Measurements from ENCODE around the gene KIRREL3.

Gene KIRREL3

DNA sequence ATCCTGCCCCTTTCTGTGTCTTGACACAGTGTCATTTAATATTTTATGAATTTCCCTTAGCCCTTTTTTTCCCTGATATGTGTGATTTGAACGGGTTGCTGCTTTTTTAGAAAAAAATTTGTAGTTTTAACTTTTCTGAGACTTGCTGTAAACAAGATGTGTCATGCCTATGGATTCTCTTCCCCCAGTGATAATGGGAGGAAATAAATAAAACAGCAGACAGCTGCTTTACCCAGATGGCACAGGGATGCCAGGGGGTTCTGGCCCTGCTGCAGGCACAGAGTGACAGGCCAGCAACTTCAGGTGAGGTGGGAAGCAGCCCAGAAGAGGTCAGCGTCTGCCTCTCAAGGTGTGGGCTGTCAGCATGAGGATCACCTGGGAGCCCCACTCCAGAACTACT is 266.9 kb downstream of the KIRREL3 start:
- peak; percentile 21 for DNase-seq (ENCODE audit: low read depth)
- TF ChIP-seq CTCF (conservative IDR thresholded peaks at IDR 0.05; ENCODE audit: low read length) = no peak
- H3K4me3 ChIP-seq (ENCODE audit: low read length) = no peak overlapping the region

GRCh38 chr11:126732981-126733380 is 267.6 kb downstream of the KIRREL3 start:
- no peak overlapping the region for H3K4me3 ChIP-seq (ENCODE audit: low read length)
- no peak for DNase-seq (ENCODE audit: low read depth)
- TF ChIP-seq CTCF (conservative IDR thresholded peaks at IDR 0.05; ENCODE audit: low read length) = no peak

DNA sequence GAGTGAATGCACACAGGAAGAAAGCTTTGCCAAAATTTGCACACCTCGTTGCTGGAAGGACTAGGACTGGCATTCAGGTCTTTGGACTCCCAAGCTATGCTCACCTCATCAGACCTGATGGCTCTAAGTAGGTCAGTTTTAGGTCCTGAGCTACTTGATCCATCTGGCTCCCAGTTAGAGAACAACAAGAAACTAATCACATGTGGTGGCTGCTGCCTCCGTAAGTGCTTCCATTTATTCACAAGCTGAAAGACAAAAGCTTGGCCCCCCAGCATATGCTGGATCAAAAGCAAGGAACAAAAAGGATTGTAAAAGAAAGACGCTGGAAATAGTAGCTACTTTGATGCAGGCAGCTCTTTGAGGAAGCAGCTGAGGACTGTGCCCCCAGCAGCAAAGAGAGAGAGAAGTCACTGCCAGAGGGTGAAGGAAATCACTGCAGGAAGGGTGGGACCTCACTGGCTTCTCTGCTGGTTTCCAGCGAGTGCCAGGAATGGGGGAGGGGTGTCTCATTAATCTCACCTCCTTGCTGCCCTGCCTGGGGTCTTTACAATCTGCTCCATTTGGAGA is 268.9 kb downstream of the KIRREL3 start:
- H3K4me3 ChIP-seq (ENCODE audit: low read length) = no peak overlapping the region
- no peak for DNase-seq (ENCODE audit: low read depth)
- TF ChIP-seq CTCF (conservative IDR thresholded peaks at IDR 0.05; ENCODE audit: low read length) = no peak

DNA sequence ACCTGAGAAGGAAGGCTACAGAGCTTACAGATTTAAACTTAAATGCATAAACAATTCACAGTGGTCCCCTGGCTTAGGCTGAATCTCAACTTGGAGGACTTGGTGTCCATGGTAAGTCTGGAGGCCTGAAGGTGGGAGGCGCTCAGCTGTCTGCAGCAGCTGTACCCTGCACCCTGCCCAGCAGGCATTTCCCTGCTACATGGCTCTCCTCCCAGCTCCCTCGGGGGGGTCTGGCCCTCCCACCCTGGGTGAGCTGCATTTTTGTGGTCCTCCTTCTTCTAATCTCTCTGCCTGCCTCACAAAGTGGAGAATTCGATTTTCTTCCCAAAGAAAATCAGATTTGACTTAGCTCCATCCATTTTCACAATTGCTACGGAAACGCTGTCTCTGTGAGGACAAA is 273.2 kb downstream of the KIRREL3 start:
- no peak for TF ChIP-seq CTCF (conservative IDR thresholded peaks at IDR 0.05; ENCODE audit: low read length)
- DNase-seq (ENCODE audit: low read depth) = peak; percentile 20
- no peak overlapping the region for H3K4me3 ChIP-seq (ENCODE audit: low read length)

DNA sequence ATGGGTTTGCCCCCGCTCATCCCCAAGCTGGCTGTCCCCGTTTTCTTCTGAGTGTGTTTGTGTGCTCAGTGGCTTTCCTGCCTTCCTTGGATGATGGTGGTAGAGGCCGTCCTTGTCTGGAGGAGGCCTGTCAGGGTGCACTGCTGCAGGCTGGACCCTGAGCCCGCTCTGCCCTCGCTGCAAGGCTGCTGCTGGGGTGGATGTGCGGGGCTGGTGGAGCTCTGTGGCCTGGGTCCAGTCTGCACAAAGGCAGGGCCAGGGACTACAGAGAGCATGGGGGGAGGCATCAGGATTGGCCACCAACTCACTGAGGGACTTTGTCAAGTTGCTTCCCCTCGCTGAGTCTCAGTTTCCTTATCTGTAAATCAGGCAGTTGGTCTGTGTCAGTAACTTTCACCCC is 275.0 kb downstream of the KIRREL3 start:
- no peak for TF ChIP-seq CTCF (conservative IDR thresholded peaks at IDR 0.05; ENCODE audit: low read length)
- DNase-seq (ENCODE audit: low read depth) = no peak
- no peak overlapping the region for H3K4me3 ChIP-seq (ENCODE audit: low read length)

- DNase-seq (ENCODE audit: low read depth) = no peak
- H3K4me3 ChIP-seq (ENCODE audit: low read length) = no peak overlapping the region
- TF ChIP-seq CTCF (conservative IDR thresholded peaks at IDR 0.05; ENCODE audit: low read length) = no peak
Observed at GRCh38 chr11:126725043-126725442, 275.5 kb downstream of the KIRREL3 start.

DNA sequence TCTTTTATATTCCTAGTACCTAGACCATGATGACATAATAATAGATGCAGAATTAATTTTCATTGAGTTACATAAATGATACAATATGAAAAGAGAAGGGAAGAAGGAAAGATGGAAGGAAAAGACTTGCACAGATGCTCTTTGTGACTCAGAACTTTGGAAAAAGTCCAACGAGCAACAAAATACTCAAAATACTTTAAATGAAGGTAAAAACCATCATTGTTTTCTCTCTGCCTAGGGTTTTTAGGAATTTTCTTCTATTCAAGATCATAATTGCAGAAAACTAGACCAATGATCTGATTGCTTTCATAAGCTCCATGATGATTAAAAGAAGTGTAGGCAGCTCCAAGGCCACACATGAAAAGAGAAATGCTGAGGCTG is 276.9 kb downstream of the KIRREL3 start:
- no peak for TF ChIP-seq CTCF (conservative IDR thresholded peaks at IDR 0.05; ENCODE audit: low read length)
- peak; percentile 47 for DNase-seq (ENCODE audit: low read depth)
- H3K4me3 ChIP-seq (ENCODE audit: low read length) = no peak overlapping the region

Measured in AG10803 (cell line).